Astrocyte (in vitro differentiated cells and primary cell): Measurements from ENCODE around the gene PRKCE. TPM values are rescaled to one million over a fixed set of nuclear protein-coding genes. Genes with fewer than 3 reads are reported as not detected.
"Not testable (repeated sequence)": the region's sequence is repeated elsewhere in the genome, so short reads cannot be mapped to it uniquely, and the experiment has no call there.

Experiments
- DNase-seq: peaks from one replicate; pipeline ENCODE4 v3.0.0-alpha.2; 2010; ENCODE audit warnings: low read depth
- FAIRE-seq: peaks from 2 replicates; lab custom pipeline; 2011; peaks lifted over from hg19 to GRCh38; lab: Jason Lieb, UNC
- H2AFZ ChIP-seq: 2 replicates; pipeline ENCODE4 v1.6.0; 2012; ENCODE audit warnings: low read depth, low read length, inconsistent platforms
- H3K27ac ChIP-seq: 2 replicates; pipeline ENCODE4 v1.5.1; 2011; ENCODE audit warnings: low read depth, low read length, inconsistent platforms
- H3K27me3 ChIP-seq: 2 replicates; pipeline ENCODE4 v1.6.0; 2011; ENCODE audit warnings: low read length, inconsistent platforms; ENCODE audit not compliant: insufficient read depth
- H3K36me3 ChIP-seq: 2 replicates; pipeline ENCODE4 v1.5.1; 2011; ENCODE audit warnings: low read length, inconsistent platforms; ENCODE audit not compliant: insufficient read depth
- H3K4me1 ChIP-seq: 2 replicates; pipeline ENCODE4 v1.5.1; 2011; ENCODE audit warnings: low read length, inconsistent platforms; ENCODE audit not compliant: insufficient read depth
- H3K4me2 ChIP-seq: 2 replicates; pipeline ENCODE4 v1.6.0; 2012; ENCODE audit warnings: low read length, inconsistent platforms
- H3K4me3 ChIP-seq: 2 replicates; pipeline ENCODE4 v1.5.1; 2011; ENCODE audit warnings: low read depth, mild to moderate bottlenecking, low read length, inconsistent platforms; ENCODE audit not compliant: insufficient read depth
- H3K79me2 ChIP-seq: 2 replicates; pipeline ENCODE4 v1.6.0; 2012; ENCODE audit warnings: mild to moderate bottlenecking, low read length, inconsistent platforms; ENCODE audit not compliant: insufficient read depth
- H3K9ac ChIP-seq: 2 replicates; pipeline ENCODE4 v1.6.0; 2012; ENCODE audit warnings: mild to moderate bottlenecking, low read length, inconsistent platforms
- H3K9me3 ChIP-seq: 2 replicates; pipeline ENCODE4 v1.5.1; 2012; ENCODE audit warnings: low read depth, mild to moderate bottlenecking, low read length, inconsistent platforms; ENCODE audit not compliant: insufficient read depth
- H4K20me1 ChIP-seq: 2 replicates; pipeline ENCODE4 v1.6.0; 2012; ENCODE audit warnings: low read length, inconsistent platforms; ENCODE audit not compliant: insufficient read depth
- H3K27ac Mint-ChIP-seq: one replicate; pipeline ENCODE4 v1.8.0; 2021; ENCODE audit warnings: mild to moderate bottlenecking, mixed read lengths; ENCODE audit not compliant: unreplicated experiment
- H3K27me3 Mint-ChIP-seq: one replicate; pipeline ENCODE4 v1.8.0; 2021; ENCODE audit warnings: low read depth, mixed read lengths; ENCODE audit not compliant: unreplicated experiment
- H3K36me3 Mint-ChIP-seq: one replicate; pipeline ENCODE4 v1.8.0; 2021; ENCODE audit warnings: low read depth, mixed read lengths; ENCODE audit not compliant: unreplicated experiment
- H3K4me1 Mint-ChIP-seq: one replicate; pipeline ENCODE4 v1.8.0; 2021; ENCODE audit warnings: low read depth, mixed read lengths; ENCODE audit not compliant: unreplicated experiment
- H3K4me3 Mint-ChIP-seq: one replicate; pipeline ENCODE4 v1.8.0; 2021; ENCODE audit warnings: mild to moderate bottlenecking, moderate library complexity, mixed read lengths; ENCODE audit not compliant: unreplicated experiment
- H3K9me3 Mint-ChIP-seq: one replicate; pipeline ENCODE4 v1.8.0; 2021; ENCODE audit warnings: mild to moderate bottlenecking, mixed read lengths; ENCODE audit not compliant: unreplicated experiment
- EZH2 ChIP-seq: IDR thresholded peaks from 2 replicates; pipeline ENCODE4 v1.6.1; 2012; ENCODE audit warnings: mild to moderate bottlenecking, low read length, inconsistent platforms; ENCODE audit not compliant: insufficient read depth
- total RNA-seq: library from RNA; stranded (reverse); gene quantifications from 2 replicates; pipeline ENCODE4 v1.2.1, GENCODE V29; 2021
- TF ChIP-seq, protein P1 (sequence below): IDR thresholded peaks from 2 replicates; pipeline ENCODE4 v1.5.1; 2011; ENCODE audit warnings: low read depth, mild to moderate bottlenecking, inconsistent platforms, low read length, moderate library complexity; ENCODE audit not compliant: insufficient read depth

Gene PRKCE
- total RNA-seq, 1 donor from 2014 or later, result 12.8 TPM

DNA sequence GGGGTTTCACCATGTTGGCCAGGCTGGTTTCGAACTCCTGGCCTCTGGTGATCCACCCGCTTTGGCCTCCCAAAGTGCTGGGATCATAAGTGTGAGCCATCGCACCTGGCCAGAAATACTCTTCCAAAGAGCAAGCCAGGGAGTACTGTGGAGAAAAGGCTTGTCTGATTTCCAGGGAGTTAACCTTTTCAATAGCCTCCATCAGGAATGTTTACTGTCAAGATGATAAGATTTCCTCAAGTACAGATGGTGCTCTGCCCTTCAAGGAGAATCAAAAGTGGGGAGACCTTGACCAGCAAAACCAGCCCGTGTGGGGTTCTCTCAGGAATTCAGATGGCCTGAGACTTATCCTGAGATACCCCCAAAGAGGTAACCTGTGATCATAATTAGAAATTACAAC lies 237.2 kb downstream of the PRKCE start:
- Histone ChIP-seq H3K9me3 (no peaks in the 10 kb centered on the region), H4K20me1 (peaks cover 11% of the 10 kb centered on the region), H3K27me3 (no peaks in the 10 kb centered on the region), H3K27ac (no peak overlapping the region), H3K9ac (no peak overlapping the region), H3K4me2 (no peak overlapping the region), H3K79me2 (no peaks in the 10 kb centered on the region), H2AFZ (no peak overlapping the region), H3K4me3 (no peak overlapping the region), H3K36me3 (no peaks in the 10 kb centered on the region), H3K4me1 (no peaks in the 10 kb centered on the region)
- no peak overlapping the region for H3K4me3 Mint-ChIP-seq
- peaks cover 7% of the 10 kb centered on the region for H3K27me3 Mint-ChIP-seq
- no peaks in the 10 kb centered on the region for H3K9me3 Mint-ChIP-seq
- FAIRE-seq (no peak), DNase-seq (no peak)
- no peak for TF ChIP-seq EZH2
- TF ChIP-seq, protein P1, sequence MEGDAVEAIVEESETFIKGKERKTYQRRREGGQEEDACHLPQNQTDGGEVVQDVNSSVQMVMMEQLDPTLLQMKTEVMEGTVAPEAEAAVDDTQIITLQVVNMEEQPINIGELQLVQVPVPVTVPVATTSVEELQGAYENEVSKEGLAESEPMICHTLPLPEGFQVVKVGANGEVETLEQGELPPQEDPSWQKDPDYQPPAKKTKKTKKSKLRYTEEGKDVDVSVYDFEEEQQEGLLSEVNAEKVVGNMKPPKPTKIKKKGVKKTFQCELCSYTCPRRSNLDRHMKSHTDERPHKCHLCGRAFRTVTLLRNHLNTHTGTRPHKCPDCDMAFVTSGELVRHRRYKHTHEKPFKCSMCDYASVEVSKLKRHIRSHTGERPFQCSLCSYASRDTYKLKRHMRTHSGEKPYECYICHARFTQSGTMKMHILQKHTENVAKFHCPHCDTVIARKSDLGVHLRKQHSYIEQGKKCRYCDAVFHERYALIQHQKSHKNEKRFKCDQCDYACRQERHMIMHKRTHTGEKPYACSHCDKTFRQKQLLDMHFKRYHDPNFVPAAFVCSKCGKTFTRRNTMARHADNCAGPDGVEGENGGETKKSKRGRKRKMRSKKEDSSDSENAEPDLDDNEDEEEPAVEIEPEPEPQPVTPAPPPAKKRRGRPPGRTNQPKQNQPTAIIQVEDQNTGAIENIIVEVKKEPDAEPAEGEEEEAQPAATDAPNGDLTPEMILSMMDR, result no peak
- peaks cover 3% of the 10 kb centered on the region for H3K4me1 Mint-ChIP-seq
- no peak overlapping the region for H3K27ac Mint-ChIP-seq
- no peaks in the 10 kb centered on the region for H3K36me3 Mint-ChIP-seq

- Histone ChIP-seq H4K20me1 (peaks cover 11% of the 10 kb centered on the region), H3K9ac (no peak overlapping the region), H3K9me3 (no peaks in the 10 kb centered on the region), H3K4me2 (no peak overlapping the region), H3K36me3 (no peaks in the 10 kb centered on the region), H3K27ac (no peak overlapping the region), H3K27me3 (no peaks in the 10 kb centered on the region), H3K79me2 (no peaks in the 10 kb centered on the region), H2AFZ (no peak overlapping the region), H3K4me1 (no peaks in the 10 kb centered on the region), H3K4me3 (no peak overlapping the region)
- no peaks in the 10 kb centered on the region for H3K36me3 Mint-ChIP-seq
- no peaks in the 10 kb centered on the region for H3K9me3 Mint-ChIP-seq
- no peak overlapping the region for H3K27ac Mint-ChIP-seq
- peaks cover 3% of the 10 kb centered on the region for H3K4me1 Mint-ChIP-seq
- FAIRE-seq, result no peak
- H3K4me3 Mint-ChIP-seq, result no peak overlapping the region
- TF ChIP-seq EZH2, result no peak
- TF ChIP-seq, protein P1, result no peak
- no peak for DNase-seq
- H3K27me3 Mint-ChIP-seq, result peaks cover 7% of the 10 kb centered on the region
These were observed 237.6 kb downstream of the PRKCE start for GRCh38 chr2:45889053-45889452.

DNA sequence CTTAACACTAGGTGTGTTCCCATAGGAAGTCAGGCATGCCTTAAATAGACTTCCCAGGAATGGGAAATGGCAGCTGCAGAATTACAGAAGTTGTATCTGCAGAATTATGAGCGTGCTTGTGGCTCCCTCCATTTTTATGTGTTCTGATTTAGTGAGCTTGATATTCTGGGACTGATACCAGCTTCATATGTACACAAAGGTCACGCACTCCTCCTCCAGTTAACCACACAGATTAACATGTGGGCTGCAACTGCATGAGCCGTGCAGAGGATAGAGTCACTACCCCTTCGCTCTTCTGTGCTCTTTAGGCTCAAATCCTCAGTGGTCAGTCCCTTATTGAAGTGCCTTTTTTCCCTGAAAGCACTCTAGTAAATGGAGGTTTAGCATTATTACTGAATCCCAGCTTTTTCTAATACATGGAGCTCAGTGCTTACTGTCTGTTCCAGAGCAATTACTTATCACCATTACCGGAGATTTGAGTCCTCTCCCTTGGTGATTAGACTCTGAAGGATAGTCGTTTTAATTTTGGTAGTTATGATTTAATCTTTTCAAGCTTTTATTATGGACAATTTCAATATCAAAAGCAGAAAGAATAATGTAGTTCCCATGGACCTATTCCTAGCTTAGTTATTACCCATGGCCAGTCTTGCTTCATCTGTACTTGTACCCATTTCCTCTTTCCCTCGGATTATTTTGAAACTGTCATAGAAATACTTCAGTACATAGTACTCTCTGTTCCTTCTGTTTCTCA lies 238.3 kb downstream of the PRKCE start:
- no peaks in the 10 kb centered on the region for H3K4me1 ChIP-seq
- H3K4me3 Mint-ChIP-seq, result no peak overlapping the region
- H4K20me1 ChIP-seq, result peaks cover 11% of the 10 kb centered on the region
- no peak overlapping the region for H3K27ac Mint-ChIP-seq
- H3K9me3 Mint-ChIP-seq, result no peaks in the 10 kb centered on the region
- H3K9ac ChIP-seq, result no peak overlapping the region
- H3K79me2 ChIP-seq, result no peaks in the 10 kb centered on the region
- H3K36me3 Mint-ChIP-seq, result no peaks in the 10 kb centered on the region
- no peak overlapping the region for H3K4me3 ChIP-seq
- FAIRE-seq (no peak), DNase-seq (no peak)
- H3K9me3 ChIP-seq, result no peaks in the 10 kb centered on the region
- H3K4me2 ChIP-seq, result no peak overlapping the region
- no peaks in the 10 kb centered on the region for H3K27me3 ChIP-seq
- H3K36me3 ChIP-seq, result no peaks in the 10 kb centered on the region
- H3K4me1 Mint-ChIP-seq, result peaks cover 3% of the 10 kb centered on the region
- TF ChIP-seq, protein P1, result no peak
- TF ChIP-seq EZH2, result no peak
- H3K27ac ChIP-seq, result no peak overlapping the region
- no peak overlapping the region for H2AFZ ChIP-seq
- H3K27me3 Mint-ChIP-seq, result peaks cover 7% of the 10 kb centered on the region

DNA sequence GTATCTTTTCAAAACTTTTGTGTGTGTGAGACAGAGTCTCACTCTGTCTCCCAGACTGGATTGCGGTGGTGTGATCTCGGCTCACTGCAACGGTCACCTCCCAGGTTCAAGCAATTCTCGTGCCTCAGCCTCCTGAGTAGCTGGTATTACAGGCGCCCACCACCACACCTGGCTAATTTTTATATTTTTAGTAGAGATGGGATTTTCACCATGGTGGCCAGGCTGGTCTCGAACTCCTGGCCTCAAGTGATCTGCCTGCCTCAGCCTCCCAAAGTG lies 238.8 kb downstream of the PRKCE start:
- not testable (repeated sequence) for H3K27ac Mint-ChIP-seq, H3K4me3 Mint-ChIP-seq, H3K9me3 Mint-ChIP-seq, DNase-seq, H3K4me1 Mint-ChIP-seq, H3K27me3 ChIP-seq, FAIRE-seq, H2AFZ ChIP-seq, H3K4me2 ChIP-seq, H3K79me2 ChIP-seq, H3K4me3 ChIP-seq, H3K27ac ChIP-seq, H3K4me1 ChIP-seq, H3K9ac ChIP-seq, H3K36me3 ChIP-seq, H3K36me3 Mint-ChIP-seq, H3K27me3 Mint-ChIP-seq, H3K9me3 ChIP-seq
- peaks cover 11% of the 10 kb centered on the region for H4K20me1 ChIP-seq
